Subcutaneous abdominal adipose tissue (tissue), 5 donors: ENCODE data around the gene IRAG1.
A peak's percentile ranks its signal among the peaks of the same experiment; 100 is the strongest.

Experiments used
- H3K27ac ChIP-seq: one replicate; pipeline ENCODE4 v1.7.0; 2013; ENCODE audit warnings: low read depth, mild to moderate bottlenecking, inconsistent platforms, low read length, moderate library complexity
- H3K27me3 ChIP-seq, 5 donors: one replicate each; pipeline ENCODE4 v1.7.0; 2013; ENCODE audit warnings: low read length in 5 of 5, inconsistent platforms in 1 of 5; ENCODE audit not compliant: control insufficient read depth in 5 of 5, insufficient read depth in 4 of 5
- H3K36me3 ChIP-seq, 5 donors: one replicate each; pipeline ENCODE4 v1.7.0; 2013; ENCODE audit warnings: low read length in 5 of 5; ENCODE audit not compliant: control insufficient read depth in 5 of 5, insufficient read depth in 5 of 5
- H3K4me1 ChIP-seq, 5 donors: one replicate each; pipeline ENCODE4 v1.7.0; 2013; ENCODE audit warnings: low read length in 5 of 5, mild to moderate bottlenecking in 3 of 5, moderate library complexity in 1 of 5; ENCODE audit not compliant: control insufficient read depth in 5 of 5, insufficient read depth in 5 of 5
- H3K4me3 ChIP-seq, 5 donors: one replicate each; pipeline ENCODE4 v1.7.0; 2013; ENCODE audit warnings: low read length in 5 of 5, low read depth in 1 of 5
- H3K9ac ChIP-seq, 5 donors: one replicate each; pipeline ENCODE4 v1.7.0; 2013; ENCODE audit warnings: low read length in 5 of 5, mild to moderate bottlenecking in 4 of 5, moderate library complexity in 3 of 5
- H3K9me3 ChIP-seq, 5 donors: one replicate each; pipeline ENCODE4 v1.7.0; 2013; ENCODE audit warnings: low read length in 5 of 5; ENCODE audit not compliant: control insufficient read depth in 5 of 5
- donor health status: healthy.
- donor health status: healthy.
- donor health status: healthy.
- donor health status: healthy.
- donor health status: healthy.

Gene IRAG1

DNA sequence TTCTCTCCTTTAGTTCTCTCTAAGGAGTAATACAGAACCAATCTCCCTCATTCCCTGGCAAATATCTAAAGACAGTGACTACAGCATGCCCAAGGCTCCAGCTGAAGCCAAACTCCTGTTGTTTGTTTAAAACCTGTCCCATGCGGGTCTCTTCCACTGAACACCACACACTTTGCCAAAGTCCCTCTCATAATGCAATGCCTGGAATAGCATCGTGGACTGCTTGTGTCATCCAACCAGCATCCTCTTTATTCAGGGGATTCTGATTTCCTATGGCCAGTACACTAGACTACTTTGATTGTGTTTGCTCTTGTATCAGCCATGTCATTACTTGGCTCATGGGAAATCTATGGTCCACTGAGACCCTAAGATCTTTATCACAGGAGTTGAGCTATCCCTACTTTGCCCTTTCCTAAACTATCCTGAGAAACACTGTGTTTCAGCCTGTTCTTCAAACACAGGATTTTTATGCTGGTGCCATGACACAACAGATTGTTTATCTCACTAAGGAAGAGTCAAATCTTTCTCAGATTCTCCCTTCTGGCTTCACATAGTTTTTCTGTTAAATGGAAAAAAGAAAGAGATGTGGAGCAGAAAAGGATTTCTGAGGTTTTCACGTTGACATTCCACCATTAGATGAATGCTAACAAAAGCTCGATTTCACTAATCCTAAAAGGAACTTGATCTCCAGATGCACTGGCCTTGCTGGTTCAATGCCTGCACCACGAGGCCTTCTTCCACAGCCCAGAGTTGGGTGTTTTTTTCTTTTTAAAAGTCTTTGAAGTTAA is 15.9 kb upstream of the IRAG1 start:
- Histone ChIP-seq H3K36me3 (no peaks in the 10 kb centered on the region), H3K27me3 (no peaks in the 10 kb centered on the region), H3K4me3 (no peak overlapping the region), H3K27ac (no peak overlapping the region), H3K9me3 (no peaks in the 10 kb centered on the region), H3K9ac (no peak overlapping the region), H3K4me1 (no peaks in the 10 kb centered on the region)

DNA sequence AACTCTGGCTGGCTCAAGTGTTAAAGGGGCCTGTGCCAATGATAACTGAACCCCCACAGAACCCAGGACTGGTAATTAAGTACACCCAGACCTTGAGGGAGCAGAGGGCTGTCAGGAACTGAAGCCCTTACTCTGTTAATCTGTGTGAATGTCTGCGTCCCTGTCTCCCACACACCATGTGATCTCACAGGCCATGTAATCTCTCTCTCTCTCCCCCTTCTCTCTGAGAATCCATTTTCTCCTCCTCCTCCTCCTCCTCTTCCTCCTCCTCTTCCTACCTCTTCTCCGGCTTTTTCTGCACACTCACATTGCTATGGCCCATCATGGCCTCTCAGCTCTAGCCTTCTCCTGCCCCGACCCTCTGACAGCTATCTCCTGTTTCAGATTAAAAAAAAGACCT is 14.6 kb upstream of the IRAG1 start:
- Histone ChIP-seq H3K9me3 (no peaks in the 10 kb centered on the region), H3K9ac (no peak overlapping the region), H3K4me1 (no peaks in the 10 kb centered on the region), H3K27me3 (no peaks in the 10 kb centered on the region), H3K36me3 (no peaks in the 10 kb centered on the region), H3K4me3 (no peak overlapping the region), H3K27ac (no peak overlapping the region)

DNA sequence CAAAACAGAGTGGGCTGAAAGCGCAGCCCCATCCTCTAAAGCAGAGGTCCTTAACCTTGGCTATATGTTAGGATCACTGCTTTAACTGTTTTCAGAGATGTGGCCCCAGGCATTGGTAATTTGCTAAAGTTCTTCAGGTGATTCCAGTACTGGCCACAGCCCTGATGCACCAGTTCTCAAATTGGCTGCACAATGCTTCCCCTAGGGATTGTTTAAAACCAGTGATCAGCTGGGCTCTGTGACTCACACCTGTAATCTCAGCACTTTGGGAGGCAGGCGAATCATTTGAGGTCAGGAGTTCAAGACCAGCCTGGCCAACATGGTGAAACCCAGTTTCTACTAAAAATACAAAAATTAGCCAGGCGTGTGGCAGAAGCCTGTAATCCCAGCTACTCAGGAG is 8.4 kb upstream of the IRAG1 start:
- no peak overlapping the region for H3K9ac ChIP-seq
- H3K4me1 ChIP-seq, result peaks cover 0 to 8% (median 0%) of the 10 kb centered on the region in 5 donors
- H3K36me3 ChIP-seq, result no peaks in the 10 kb centered on the region
- peaks cover 0 to 3% (median 0%) of the 10 kb centered on the region in 5 donors for H3K9me3 ChIP-seq
- H3K4me3 ChIP-seq, result no peak overlapping the region
- H3K27ac ChIP-seq, result no peak overlapping the region
- no peaks in the 10 kb centered on the region for H3K27me3 ChIP-seq

DNA sequence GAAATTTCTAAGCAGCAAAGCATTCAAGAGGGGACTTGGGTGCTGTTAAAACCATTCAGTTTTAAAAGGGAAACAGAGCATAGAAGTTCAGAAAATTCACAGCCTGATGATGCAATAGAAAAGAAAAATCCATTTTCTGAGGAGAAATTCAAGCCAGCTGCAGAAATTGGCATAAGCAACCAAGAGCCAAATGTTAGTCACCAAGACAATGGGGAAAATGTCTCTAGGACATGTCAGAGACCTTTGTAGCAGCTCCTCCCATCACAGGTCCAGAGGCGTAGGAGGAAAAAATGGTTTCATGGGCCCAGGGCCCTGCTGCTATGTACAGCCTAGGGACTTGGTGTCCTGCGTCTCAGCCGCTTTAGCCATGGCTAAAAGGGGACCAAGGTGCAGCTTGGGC is 5.5 kb upstream of the IRAG1 start:
- H3K4me3 ChIP-seq, result no peak overlapping the region
- no peaks in the 10 kb centered on the region for H3K36me3 ChIP-seq
- H3K27me3 ChIP-seq, result no peaks in the 10 kb centered on the region
- no peak overlapping the region for H3K9ac ChIP-seq
- H3K27ac ChIP-seq, result no peak overlapping the region
- peaks cover 0 to 3% (median 0%) of the 10 kb centered on the region in 5 donors for H3K9me3 ChIP-seq
- peaks cover 0 to 24% (median 5%) of the 10 kb centered on the region in 5 donors for H3K4me1 ChIP-seq

DNA sequence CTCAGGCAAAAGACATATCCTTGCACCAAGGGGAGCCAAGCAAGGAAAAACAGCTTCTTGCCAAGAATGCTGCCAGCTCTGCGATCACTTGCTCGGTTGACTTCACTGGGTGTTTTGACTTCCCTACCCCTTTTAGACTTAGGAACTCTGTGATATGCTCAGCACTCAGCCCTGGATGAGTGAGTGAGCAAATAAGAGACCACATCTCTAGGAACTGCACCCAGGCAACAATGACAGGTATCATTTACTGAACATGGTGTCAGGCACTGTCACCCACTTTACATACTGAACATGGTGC is 3.7 kb upstream of the IRAG1 start:
- H3K4me1 ChIP-seq, result peaks cover 0 to 39% (median 19%) of the 10 kb centered on the region in 5 donors
- peaks cover 0 to 3% (median 0%) of the 10 kb centered on the region in 5 donors for H3K9me3 ChIP-seq
- H3K27ac ChIP-seq, result no peak overlapping the region
- H3K27me3 ChIP-seq, result no peaks in the 10 kb centered on the region
- H3K4me3 ChIP-seq, result no peak overlapping the region
- H3K9ac ChIP-seq, result no peak overlapping the region
- H3K36me3 ChIP-seq, result no peaks in the 10 kb centered on the region

DNA sequence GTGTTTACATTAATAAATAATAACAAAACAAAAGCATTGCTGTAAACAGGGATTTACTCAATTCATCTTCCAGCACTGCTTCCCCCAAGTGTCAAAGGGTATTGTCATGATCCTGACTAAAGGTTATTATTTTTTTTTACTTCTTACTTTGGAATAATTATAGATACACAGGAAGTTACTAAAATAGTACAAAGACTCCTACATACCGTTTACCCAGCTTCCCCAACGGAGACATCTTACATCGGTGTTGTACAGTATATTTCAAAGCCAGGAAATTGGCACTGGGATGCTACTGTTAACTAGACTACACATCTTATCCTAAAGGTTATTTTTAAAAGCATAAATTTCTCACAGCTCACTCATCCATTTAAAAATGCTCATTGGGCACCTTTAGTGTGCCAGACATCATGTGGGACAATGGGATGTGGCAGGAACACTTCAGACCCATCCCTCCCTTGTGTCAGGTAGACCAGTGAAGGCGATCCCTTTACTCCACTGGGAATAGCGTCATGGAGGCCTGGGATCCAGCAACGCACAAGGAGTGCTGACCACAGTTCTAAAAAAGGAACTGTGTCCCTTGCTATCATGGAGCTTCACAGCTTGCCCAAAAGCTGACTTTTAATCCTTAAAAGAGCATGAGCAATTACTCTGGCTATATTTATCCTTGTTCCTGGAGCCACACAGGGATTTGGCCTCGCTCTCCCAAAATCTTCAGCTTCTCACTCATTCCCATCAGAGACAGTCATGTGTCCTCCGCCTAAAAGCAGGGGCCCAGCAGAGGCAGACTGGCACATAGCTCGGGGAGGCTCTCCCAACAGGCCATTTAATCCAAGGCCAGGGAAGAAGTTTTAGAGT is 3.1 kb upstream of the IRAG1 start:
- Histone ChIP-seq H3K36me3 (no peaks in the 10 kb centered on the region), H3K4me3 (no peak overlapping the region), H3K4me1 (peaks cover 0 to 39% (median 19%) of the 10 kb centered on the region in 5 donors), H3K27ac (no peak overlapping the region), H3K9me3 (peaks cover 0 to 3% (median 0%) of the 10 kb centered on the region in 5 donors), H3K27me3 (peaks cover 0 to 3% (median 0%) of the 10 kb centered on the region in 5 donors), H3K9ac (no peak overlapping the region)

DNA sequence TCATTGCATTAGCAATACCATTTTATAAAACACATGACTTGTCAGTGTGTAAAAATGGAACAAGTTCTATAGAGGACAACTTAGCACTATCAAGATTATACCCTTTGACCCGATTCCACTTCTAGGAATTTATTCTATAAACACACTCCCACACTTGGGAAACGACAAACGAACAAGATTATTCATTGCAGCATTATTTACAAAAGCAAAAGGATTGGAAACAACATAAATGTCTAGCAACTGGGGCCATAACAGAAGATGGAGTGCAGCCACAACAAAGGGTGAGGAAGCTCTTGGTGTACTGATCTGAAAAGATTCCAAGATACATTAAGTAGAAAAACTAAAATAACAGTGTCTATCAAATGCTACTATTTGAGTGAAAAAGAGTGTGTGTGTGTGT is 2.3 kb upstream of the IRAG1 start:
- Histone ChIP-seq H3K9ac (no peak overlapping the region), H3K27ac (no peak overlapping the region), H3K27me3 (peaks cover 0 to 3% (median 0%) of the 10 kb centered on the region in 5 donors)

DNA sequence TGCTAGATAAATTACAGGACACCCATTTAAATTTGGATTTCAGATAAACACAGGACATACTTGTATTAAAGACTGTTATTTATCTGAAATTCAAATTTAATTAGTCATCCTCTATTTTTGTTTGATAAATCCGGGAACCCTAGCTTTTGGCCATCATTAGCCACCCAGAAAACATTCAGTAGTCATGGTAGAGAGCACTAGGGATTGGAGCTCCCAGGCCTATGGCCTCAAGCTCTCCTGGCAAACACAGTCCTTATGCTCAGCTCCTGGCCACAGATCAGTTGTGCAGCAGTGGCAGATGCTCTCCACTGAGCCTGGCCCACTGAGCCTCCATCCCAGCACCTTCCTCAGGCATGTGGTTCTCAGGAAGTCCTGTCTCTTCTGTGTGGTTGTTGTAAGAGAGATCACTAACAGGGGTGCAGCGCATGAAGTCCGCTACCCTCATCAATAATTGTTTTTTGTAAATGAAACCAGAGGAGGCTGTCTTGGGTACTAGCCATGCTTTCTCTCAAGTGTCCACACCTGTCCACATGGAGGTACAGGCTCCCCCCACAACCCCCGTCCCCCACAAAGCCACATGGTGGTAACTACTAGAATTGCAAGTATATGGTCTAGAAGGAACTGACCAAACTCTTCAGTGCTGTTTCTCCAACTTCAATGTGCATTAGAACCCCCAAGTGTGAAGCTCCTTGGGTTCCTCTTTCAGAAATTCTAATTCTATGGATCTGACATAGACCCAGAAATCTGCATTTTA is 1.1 kb upstream of the IRAG1 start:
- H3K4me1 ChIP-seq, result peaks cover 0 to 39% (median 19%) of the 10 kb centered on the region in 5 donors
- H3K36me3 ChIP-seq, result no peaks in the 10 kb centered on the region
- peaks cover 0 to 3% (median 0%) of the 10 kb centered on the region in 5 donors for H3K27me3 ChIP-seq
- H3K27ac ChIP-seq, result peak overlapping the region; percentile 41
- no peak overlapping the region for H3K9ac ChIP-seq
- H3K4me3 ChIP-seq, result no peak overlapping the region
- peaks cover 0 to 3% (median 0%) of the 10 kb centered on the region in 5 donors for H3K9me3 ChIP-seq

More for the DNA sequence above, 2.3 kb upstream of the IRAG1 start:
- Histone ChIP-seq H3K36me3 (no peaks in the 10 kb centered on the region), H3K9me3 (peaks cover 0 to 3% (median 0%) of the 10 kb centered on the region in 5 donors), H3K4me3 (no peak overlapping the region), H3K4me1 (peaks cover 0 to 39% (median 19%) of the 10 kb centered on the region in 5 donors)

DNA sequence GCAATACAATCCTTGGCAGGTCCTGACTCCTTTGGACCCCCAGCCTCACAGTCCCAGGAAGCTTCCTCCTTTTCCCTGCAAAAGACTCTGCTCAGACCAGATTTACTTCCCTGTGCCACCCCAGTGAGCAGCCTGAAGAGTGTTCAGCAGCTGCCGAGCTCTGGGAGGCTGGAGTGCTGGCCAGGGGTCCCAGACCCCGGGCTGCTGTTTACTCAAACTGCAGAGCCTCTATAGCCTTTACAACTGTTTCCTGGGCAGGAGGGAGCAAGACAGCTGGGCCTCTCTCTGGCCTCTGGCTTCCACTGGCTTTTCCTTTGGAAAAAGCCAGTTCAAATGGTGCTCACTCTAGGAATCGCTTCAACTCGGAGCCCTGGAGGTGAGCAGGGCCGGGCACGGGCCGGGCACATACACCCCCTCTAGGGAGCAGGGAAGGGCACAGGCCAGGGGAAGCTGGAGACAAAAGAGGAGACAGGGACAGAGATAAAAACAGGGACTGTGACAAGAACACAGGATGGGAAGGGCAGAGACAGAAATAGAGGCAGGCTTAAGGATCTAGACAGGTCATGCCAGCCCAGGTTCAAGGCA is 932 bp downstream of the IRAG1 start:
- Histone ChIP-seq H3K27me3 (peaks cover 0 to 3% (median 0%) of the 10 kb centered on the region in 5 donors), H3K9ac (peak overlapping the region in 2 of 5 donors; percentile 11 to 57), H3K4me3 (peak overlapping the region in 4 of 5 donors; percentile 33 to 63 (median 50)), H3K27ac (peak overlapping the region; percentile 23), H3K4me1 (peaks cover 0 to 37% (median 19%) of the 10 kb centered on the region in 5 donors), H3K36me3 (no peaks in the 10 kb centered on the region), H3K9me3 (no peaks in the 10 kb centered on the region)
